Mucosa of stomach (tissue), 1 donor: ENCODE measurements around the gene DYNLT1.

Experiments used
- H3K27me3 ChIP-seq: one replicate; pipeline ENCODE4 v1.7.0; 2013; ENCODE audit warnings: mild to moderate bottlenecking, low read length; ENCODE audit not compliant: control insufficient read depth, insufficient read depth
- H3K36me3 ChIP-seq: one replicate; pipeline ENCODE4 v1.7.0; 2013; ENCODE audit warnings: low read length; ENCODE audit not compliant: control insufficient read depth, insufficient read depth
- H3K4me1 ChIP-seq: one replicate; pipeline ENCODE4 v1.7.0; 2013; ENCODE audit warnings: mild to moderate bottlenecking, low read length; ENCODE audit not compliant: control insufficient read depth, insufficient read depth
- H3K4me3 ChIP-seq: one replicate; pipeline ENCODE4 v1.7.0; 2013; ENCODE audit warnings: low read length
- H3K9ac ChIP-seq: one replicate; pipeline ENCODE4 v1.7.0; 2013; ENCODE audit warnings: mild to moderate bottlenecking, low read length, moderate library complexity
- H3K9me3 ChIP-seq: one replicate; pipeline ENCODE4 v1.7.0; 2013; ENCODE audit warnings: mild to moderate bottlenecking, low read length, moderate library complexity; ENCODE audit not compliant: control insufficient read depth
- donor health status: Pancreatic carcinoma.

Gene DYNLT1

DNA sequence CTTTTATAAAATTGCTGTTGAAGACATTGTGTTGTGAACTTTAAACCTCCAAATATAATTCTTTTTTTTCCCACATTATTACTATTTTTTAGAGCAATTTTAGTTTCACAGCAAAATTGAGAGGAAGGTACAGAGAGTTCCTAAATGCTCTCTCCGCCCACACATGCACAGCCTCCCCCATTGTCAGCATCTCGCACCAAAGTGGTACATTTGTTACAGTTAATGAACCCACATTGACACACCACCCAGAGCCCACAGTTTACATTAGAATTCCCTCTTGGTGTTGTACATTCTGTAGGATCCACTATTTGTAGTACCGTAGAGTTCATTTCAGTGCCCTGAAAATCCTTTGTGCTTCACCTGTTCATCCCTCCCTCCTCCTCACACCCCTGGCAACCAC lies 50.9 kb downstream of the DYNLT1 start:
- Histone ChIP-seq H3K36me3 (peaks cover 6% of the 10 kb centered on the region), H3K9me3 (no peaks in the 10 kb centered on the region), H3K9ac (no peak overlapping the region), H3K4me1 (no peaks in the 10 kb centered on the region), H3K27me3 (no peaks in the 10 kb centered on the region), H3K4me3 (no peak overlapping the region)

DNA sequence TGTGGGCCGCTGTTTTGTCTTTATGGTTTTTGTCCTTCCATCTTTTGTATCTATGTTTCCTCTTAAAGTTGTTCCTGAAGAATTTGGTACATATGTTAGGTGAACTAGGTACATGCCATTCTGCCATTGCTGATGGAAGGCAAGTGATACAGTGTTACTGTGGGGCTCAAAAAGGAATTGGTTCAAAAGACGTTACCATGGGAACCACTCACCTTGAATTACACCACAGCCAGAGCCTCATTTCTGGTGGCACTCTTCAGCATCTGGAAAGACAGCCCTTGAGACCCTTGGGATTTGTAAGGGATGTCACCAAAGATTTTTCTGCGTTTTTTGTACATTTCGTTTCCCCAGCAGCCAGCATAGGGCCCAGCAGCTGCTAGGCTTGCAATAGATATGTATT lies 52.7 kb downstream of the DYNLT1 start:
- no peak overlapping the region for H3K4me3 ChIP-seq
- H3K9ac ChIP-seq: no peak overlapping the region
- no peaks in the 10 kb centered on the region for H3K4me1 ChIP-seq
- peaks cover 11% of the 10 kb centered on the region for H3K36me3 ChIP-seq
- no peaks in the 10 kb centered on the region for H3K27me3 ChIP-seq
- no peaks in the 10 kb centered on the region for H3K9me3 ChIP-seq

DNA sequence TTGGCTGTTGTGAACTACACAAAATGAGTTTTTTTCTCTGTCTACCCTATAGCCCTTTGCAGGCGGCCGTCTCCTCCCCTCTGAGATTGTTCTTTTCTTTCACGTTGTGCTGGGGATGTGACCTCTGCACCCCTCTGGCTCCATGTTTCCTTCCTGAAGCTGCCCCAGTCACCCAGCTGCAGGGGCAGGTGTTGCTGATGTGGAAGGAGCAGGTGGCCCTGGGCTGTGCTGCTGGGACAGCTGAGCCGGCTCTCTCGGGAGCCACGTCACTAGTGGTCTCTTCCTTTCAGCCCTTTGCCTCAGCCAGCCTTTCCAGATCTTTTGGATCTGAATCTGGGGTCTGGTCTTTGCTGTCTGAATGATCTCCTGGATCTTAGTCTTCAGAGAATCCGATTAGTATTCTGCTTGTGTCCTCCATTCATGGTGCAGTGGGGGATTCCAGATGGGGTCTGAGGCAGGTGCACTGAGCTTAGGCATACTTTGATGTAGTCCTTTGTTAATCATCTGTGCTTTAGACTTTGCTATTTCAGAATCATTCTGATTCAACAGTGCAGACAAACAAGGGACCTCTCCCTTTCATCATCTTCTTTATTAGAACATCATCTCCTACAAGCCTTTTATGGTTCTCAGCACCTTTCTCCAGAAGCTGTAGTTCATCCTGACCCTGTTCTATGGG lies 53.3 kb downstream of the DYNLT1 start:
- Histone ChIP-seq H3K27me3 (no peaks in the 10 kb centered on the region), H3K4me1 (no peaks in the 10 kb centered on the region), H3K36me3 (peaks cover 14% of the 10 kb centered on the region), H3K9ac (no peak overlapping the region), H3K4me3 (no peak overlapping the region), H3K9me3 (no peaks in the 10 kb centered on the region)

DNA sequence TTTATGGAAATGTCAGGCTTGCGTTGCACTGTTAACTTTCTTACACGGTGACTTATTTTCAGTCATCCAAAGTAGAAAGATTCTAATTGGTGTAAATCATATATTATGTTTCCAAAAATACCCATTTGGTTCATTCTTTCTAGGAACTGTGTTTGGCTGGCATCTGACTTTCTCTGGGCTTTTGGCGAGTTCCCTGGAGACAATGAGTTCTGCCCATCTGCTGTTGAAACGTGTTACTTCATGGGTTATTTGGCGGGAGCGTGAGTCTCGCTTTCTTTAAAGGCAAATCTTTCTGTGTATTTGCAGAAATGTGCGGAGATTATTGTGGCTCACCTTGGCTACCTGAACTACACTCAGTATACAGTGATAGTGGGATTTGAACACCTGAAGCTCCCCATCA lies 55.2 kb downstream of the DYNLT1 start:
- H3K4me3 ChIP-seq: no peak overlapping the region
- no peaks in the 10 kb centered on the region for H3K4me1 ChIP-seq
- no peaks in the 10 kb centered on the region for H3K27me3 ChIP-seq
- H3K9me3 ChIP-seq: no peaks in the 10 kb centered on the region
- H3K36me3 ChIP-seq: peaks cover 16% of the 10 kb centered on the region
- H3K9ac ChIP-seq: no peak overlapping the region

DNA sequence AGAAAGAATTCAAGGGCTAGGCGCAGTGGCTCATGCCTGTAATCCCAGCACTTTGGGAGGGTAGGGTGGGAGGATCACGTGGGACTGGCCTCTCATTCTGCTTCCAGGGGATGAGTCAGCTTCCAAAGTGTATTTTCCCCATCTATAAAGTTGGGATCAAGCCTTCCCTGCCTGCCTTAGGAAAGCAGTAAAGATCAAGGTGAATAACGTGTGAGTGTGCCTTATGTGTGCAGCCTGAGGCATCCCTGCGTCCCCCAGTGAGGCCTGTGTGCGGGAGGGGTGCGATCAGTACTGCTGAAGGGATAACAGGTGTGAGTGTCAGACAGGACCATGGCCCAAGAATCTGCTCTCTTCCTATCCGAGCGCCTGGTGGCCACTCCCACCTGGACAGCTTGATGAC lies 57.9 kb downstream of the DYNLT1 start:
- Histone ChIP-seq H3K9me3 (no peaks in the 10 kb centered on the region), H3K9ac (no peak overlapping the region), H3K27me3 (no peaks in the 10 kb centered on the region), H3K4me3 (no peak overlapping the region), H3K4me1 (no peaks in the 10 kb centered on the region), H3K36me3 (peaks cover 16% of the 10 kb centered on the region)
